ENCODE data around the gene AFG3L2.

Gene AFG3L2

DNA sequence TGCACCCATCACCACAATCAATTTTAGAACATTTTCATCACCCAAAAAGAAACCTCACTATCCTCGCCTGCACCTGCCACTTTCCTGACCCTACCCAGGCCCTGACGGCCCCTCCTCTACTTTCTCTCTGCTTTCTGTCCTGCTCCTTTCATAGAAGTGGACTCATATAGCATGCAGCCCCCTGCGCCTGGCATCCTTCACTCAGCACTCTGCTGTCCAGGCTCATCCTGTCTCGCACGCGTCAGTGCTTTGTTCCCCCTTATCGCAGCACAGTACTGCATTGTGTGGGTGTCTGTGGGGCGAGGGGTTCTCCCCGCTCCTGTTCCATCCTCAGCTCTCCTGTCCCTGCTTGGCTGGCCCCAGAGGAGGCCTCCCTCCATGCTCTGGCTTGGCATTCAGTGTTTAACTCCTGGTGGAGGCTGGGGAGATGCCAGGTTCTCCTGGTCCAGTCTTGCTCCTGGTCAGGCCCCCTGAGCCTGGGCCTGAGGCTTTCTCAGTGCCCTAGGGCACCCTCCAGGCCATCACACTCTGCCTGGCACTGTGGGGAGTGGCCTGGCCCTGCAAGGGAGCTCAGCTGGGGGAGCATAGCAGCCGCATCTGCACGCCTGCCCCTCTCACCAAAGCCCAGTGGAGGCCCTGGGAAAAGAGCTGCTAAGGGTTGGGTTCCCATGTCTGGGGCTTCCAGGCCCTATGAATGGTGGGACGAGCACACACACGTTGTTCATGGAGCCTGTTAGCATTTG, 75.6 kb downstream of the AFG3L2 start:
- no peak for DNase-seq

DNA sequence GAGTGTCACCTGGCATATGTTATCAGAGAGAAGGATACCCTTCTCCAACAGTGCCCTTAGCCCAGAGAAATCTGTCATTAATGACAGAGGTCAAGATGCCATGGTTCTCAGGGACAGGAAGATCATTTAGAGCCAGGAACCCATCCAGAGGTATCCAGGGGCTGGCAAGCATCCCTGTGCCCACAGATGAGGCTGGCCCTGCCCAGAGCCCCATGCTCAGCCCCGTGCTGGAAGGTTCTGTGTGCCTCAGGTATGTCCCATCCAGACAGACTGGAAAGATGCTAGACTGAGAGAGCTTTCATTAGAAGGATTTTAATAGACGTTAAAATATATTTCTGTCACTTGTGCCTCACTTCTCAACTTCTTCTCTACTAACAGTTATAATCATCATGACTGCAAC, 77.2 kb downstream of the AFG3L2 start:
- DNase-seq: no peak

DNA sequence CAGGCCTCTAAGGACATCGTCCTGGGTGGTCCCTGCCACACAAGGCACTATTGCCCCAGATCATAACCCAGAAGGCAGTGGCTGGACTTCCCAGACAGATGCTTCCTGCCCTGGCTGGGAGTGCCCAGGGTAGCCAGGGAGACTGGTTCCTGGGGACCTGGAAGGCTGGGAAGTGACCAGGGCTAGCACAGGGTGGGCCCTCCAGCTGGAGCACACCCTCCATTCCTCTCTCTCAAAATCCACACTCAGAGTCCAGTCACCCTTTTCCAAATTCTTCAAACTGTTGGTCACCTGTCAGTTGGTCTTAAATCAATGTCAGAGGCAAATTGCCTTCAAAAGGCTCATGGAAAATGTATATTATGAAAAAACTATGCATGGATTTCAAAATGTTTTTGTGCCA, 80.6 kb downstream of the AFG3L2 start:
- no peak for DNase-seq

DNA sequence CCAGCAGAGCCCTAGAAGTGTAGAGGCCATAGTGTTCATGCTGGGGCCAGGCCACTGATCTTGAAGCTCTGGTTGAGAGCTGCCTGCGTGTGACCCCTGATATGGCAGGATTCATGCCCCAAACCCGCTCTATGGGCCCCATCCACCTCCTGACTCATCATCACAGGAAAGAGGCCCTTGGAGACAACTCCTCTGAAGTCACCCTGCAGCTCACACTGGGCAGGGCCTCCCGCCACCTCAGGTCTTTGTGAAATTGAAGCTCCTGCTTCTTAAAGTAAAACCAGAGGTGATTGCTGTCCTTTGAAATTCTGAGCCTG, 81.0 kb downstream of the AFG3L2 start:
- DNase-seq: no peak

DNA sequence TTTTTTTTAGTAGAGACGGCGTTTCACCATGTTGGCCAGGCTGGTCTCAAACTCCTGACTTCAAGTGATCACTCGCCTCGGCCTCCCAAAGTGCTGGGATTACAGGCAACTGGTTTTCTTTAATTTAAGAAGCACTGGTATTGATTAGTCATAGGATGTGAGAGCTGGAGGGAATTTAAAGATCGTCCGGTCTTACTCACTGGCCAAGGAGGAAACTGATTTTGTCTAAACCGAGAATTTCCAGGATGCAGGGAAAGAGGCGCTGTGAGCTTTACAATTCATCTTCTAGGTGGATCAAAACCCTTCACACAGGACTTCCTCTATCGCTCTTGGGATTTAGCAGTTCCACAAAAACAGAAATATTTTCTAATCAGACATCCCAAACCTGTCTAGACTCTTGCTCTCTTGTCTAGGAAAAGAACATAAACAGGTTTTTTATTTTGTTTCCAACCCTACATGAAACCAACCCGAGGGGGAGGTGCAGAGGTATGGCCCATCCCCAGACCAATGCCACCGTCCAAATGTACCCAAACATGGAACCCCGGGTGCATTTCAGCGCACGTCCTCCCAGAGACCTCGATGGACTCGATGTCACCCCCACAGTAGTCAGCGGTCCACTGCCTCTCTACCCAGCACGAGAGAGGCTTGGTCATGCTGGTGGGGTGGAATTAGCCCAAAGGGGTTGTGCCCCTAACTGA, 81.5 kb downstream of the AFG3L2 start:
- no peak for DNase-seq

DNA sequence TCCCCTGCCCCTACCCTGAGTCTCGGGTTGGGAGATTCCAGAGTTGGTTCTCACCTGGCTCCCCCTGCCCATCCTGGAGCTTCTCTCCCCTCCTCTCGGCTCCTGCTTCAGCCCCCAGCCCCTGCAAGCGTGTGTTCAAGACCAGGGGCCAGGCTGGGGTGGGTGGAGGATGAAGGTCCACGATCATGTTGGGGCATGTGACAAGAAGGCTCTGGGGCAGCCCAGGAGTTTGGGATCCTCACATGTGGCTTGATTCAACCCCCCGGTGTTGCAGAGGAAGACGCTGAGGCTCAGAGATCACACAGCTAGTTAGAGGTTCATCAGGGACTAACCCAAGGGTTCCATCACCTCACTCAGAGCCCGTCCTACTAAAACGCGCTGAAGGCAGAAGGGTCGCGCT, 83.2 kb downstream of the AFG3L2 start:
- DNase-seq: no peak

DNA sequence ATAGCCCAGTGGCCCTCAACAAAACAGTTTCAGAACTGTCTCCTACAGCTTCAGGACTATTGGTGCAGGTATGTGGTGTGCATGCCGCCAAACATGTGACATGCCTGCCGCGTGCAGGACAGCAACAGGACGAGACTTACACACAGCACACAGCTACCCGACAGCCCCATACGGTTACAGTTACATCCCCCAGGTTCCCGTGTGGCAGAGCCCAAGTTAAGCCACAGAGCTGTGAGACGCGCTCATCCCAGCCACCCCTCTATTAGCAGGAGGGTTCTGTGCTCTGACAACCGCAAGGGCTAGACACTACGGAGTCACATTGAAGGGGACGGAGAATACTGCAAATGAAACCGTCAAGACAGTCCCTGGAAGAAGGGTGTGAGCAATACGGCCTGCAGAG, 85.3 kb downstream of the AFG3L2 start:
- no peak for DNase-seq

DNA sequence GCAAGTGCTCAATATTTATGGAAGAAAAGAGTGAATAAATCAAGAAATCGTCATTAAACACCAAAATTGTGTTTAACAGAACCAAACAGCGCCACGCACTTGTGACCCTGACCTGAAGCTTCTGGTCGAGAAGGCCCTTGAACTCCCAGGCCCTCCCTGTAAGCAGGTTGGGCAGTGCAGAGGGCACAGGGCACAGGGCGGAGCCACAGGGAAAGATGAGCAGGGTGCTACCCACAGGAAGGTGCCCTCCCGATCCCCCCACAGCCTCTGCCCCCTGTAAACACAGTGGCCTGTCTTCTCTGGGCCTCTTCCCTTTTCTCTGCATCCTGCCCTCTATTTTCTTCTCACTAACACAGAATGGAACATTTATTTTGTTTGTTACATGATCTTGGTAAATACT, 85.9 kb downstream of the AFG3L2 start:
- DNase-seq: no peak

DNA sequence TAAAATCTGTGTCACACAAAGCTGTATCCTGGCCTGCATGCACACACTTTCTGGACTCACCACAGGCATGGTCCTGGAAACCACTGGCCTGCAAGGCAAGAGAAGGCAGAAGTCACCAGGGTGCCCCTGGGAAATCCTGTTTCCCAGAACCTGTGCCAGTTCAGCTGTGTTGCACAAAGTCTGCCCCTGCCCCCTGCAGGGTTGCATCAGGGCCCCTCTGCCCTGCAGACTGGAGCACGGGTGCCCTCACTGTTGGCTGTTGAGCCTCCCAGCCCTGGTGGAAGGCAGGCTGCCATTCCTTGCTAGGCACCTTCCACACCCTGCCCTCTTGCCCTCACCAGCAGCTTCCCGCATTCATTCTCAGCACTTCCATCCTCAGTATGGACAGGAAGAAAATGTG, 86.9 kb downstream of the AFG3L2 start:
- DNase-seq: no peak

DNA sequence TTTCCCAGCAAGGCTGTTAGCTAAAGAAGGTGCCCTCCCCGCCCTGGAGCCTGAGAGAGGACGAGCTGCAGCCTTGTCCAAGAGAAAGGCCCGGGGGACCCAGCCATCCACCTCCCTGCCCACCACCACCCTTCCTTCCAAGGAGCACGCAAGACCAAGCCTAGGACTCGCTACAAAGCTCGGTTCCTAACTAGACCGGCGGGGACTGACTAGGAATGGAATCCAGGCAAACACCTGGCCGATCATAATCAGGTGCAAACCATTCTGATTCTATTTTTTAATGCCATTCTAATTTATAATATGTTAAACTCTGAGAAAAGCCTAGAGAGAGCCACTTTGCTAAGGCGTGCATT, 88.6 kb downstream of the AFG3L2 start:
- DNase-seq: no peak

DNA sequence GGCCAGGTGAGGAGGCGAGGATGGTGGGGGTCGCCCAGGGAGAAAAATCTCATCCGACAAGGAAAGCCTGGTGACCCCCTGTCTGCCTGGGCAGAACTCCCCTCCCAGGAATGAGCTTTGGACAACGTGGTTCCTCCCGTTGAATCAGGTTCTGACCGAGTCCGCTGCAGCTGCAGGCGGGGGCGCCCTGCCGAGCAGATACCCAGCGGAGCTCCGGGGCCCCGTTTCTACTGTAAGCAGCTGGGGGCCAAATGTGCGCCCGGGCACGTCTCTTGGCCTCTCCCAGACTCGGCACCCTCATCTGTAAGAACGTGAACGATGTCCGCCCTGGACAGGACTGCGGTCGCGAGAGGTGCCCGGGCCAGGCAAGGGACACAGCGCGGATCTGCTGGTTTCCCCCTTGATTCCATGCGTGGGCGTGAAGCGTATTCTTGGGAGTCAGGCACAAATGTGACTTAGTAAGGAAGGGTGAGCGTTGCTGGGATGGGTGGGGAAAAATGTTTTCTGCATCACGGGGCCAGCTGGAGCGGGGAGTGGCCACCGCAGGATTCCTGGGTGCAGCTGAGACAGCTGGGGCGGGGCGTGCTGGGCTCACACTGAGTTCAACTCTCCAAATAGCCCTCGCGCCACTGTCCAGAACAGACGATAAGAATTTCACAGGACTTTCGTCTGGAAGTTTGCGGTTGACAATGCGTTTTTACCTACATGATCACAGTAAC, 89.2 kb downstream of the AFG3L2 start:
- no peak for DNase-seq

DNA sequence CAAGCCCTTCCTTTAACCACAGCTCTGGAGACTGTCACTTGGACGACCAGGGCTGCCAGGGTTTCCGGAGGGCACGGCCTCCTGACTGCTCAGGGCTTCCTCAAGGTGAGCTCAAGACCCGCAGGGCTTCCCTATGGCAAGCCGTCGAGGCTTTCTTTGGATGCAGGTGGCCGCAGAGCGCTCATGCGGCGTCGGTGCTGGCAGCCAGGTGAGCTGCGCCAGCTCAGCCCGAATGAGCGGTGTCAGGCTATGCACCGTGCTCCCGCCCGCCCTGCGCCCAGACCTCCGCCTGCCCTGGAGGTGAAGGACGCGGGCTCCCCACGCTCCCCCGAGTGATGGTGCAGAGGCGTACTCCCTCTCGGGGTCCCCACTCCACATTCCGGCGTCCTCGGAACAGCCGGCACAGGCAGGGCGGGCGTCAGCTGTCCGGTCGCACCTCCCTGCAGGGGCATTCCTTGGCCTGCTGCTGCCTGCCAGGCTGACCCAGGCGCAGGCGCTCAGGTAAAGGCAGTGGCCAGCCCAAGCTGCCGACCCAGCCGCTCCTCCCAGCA, 89.8 kb downstream of the AFG3L2 start:
- DNase-seq: no peak

DNA sequence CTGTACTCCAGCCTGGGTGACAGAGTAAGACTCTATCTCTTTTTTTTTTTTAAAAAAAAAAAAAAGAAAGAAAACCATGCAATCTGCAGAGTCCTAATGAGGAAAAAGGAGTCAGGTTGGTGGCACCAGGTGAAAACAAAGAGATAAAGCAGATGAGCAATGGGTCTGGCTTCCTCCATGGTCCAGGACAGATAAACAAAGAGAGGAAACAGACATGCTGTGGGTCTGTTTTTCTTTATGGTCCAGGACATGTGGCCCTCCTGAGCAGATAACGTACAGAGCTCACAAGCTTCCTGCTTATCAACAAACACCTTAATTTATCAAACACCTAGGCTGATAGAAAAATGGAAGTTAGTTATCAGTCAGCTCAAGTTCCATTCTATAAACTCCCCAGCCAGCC, 93.4 kb downstream of the AFG3L2 start:
- DNase-seq: no peak

DNA sequence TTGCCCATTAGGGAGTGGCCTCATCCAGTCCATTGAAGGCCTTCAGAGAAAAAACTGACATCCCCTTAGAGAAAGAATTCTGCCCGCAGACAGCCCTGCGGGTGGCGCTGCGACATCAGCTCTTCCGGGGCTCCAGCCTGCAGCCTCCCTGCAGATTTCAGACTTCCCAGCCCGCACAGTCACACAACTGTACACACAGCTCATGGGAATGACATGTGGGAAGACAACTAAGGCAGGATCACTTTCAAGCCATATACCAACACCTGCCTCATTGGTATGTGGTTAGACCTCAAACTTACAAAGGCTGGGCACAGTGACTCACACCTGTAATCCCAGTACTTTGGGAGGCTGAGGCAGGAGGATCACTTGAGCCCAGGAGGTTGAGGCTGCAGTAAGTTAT, 93.8 kb downstream of the AFG3L2 start:
- no peak for DNase-seq

DNA sequence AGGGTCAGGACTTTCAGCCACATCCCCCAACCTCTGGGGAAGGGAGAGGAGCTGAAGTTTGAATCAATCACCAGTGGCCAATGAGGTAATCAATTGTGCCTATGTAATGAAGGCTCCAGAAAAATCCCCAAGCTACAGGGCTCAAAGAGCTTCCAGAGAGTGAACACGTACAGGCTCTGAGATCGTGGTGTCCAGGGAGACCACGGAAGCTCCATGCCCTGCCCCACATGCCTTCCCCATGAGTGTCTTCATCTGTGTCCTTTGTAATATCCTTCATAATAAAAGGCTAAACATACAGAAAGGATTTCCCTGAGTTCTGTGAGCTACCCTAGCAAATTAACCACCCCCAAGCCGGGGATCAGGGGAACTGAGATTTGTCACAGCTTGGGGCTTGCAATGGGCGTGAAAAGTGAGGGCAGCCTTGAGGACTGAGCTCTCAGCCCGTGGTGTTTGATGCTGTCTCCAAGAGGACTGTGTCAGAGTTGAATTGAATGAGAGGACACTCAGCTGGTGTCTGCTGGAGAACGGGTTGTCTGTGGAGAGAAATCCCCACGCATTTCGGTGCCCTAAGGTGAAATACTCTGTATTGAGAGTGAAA, 94.5 kb downstream of the AFG3L2 start:
- DNase-seq: no peak

DNA sequence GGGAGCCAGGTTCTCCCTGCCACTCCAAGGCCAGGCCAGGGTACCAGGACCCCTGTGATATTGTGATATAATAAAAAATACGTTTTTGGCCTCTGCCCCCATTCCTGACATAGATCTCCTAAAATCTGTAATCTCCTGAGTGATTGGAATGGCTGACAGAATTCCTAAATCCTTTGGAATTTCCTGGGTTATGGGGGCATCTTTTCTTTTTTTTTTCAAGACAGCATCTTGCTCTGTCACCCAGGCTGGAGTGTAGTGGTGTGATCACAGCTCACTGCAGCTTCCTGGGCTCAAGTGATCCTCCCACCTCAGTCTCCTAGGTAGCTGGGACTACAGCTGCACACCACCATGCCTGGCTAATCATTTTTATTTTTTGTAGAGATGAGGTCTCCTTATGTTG, 95.2 kb downstream of the AFG3L2 start:
- no peak for DNase-seq

DNA sequence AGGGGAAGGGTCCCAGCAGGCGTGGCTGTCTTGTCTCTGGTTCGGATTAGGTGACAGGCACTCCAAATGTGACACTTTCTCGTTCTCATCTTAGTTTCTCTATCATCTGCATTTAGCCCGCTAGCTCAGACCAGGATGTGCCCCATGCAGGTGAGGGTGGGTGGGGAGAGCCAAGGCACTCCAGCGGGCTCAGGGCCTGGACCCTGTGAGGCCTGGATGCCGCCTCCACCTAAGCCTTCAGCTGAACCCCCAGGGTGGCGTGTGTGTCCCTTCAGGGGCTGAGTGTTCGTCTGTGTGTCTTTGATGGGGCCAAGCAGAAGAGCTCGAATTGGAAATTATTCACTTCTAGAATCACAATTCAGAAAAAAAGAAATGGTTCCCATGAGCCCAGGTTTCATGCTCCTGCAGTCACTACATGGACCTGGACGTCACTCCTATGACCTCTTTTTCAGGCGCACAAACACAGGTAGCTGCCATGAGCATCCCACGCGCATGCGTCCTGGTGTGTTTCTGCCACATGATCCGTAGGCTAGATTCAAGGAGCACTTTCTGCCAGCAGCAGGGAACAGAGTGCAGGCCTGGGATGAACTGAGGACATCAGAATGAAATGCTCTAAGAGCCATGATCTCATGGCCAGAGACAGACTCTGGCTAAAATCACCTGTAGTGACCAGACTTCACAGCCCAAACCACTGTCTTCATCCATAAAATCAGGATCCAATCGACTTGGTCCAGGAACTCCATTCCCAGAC, 97.1 kb downstream of the AFG3L2 start:
- no peak for DNase-seq
